Breast epithelium (tissue), 3 donors: ENCODE results near the gene HPGDS.
"Not testable (repeated sequence)": the region's sequence is repeated elsewhere in the genome, so short reads cannot be mapped to it uniquely, and the experiment has no call there.

ENCODE experiments used
- POLR2A ChIP-seq: fragments of 450-650 bp; IDR thresholded peaks from one replicate; pipeline ENCODE4 v1.6.1; 2016; ENCODE audit warnings: antibody characterized with exemption, mild to moderate bottlenecking, moderate library complexity
- TF ChIP-seq, protein P1 (sequence below), 3 donors: fragments of 450-650 bp; IDR thresholded peaks; one replicate each; pipeline ENCODE4 v1.5.1; 2016 to 2017; ENCODE audit warnings: antibody characterized with exemption in 3 of 3, mild to moderate bottlenecking in 3 of 3, moderate library complexity in 3 of 3

DNA sequence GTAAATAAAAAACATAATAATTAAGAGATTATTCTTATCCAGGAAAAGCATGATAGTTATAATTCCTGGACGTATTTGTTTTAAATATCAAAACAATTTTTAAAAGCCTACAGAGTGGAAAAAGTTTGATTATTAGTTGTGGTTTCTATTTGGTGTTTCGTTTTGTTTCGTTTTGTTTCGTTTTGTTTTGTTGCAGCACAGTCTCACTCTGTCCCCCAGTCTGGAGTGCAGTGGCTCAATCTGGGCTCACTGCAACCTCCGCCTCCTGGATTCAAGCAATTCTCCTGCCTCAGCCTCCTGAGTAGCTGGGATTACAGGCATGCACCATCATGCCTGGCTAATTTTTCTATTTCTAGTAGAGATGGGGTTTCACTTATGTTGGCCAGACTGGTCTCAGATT is 5.8 kb downstream of the HPGDS start:
- TF ChIP-seq, protein P1, sequence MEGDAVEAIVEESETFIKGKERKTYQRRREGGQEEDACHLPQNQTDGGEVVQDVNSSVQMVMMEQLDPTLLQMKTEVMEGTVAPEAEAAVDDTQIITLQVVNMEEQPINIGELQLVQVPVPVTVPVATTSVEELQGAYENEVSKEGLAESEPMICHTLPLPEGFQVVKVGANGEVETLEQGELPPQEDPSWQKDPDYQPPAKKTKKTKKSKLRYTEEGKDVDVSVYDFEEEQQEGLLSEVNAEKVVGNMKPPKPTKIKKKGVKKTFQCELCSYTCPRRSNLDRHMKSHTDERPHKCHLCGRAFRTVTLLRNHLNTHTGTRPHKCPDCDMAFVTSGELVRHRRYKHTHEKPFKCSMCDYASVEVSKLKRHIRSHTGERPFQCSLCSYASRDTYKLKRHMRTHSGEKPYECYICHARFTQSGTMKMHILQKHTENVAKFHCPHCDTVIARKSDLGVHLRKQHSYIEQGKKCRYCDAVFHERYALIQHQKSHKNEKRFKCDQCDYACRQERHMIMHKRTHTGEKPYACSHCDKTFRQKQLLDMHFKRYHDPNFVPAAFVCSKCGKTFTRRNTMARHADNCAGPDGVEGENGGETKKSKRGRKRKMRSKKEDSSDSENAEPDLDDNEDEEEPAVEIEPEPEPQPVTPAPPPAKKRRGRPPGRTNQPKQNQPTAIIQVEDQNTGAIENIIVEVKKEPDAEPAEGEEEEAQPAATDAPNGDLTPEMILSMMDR (IDR thresholded peaks at IDR 0.05), result not testable (repeated sequence)
- TF ChIP-seq POLR2A, result not testable (repeated sequence)
